ENCODE measurements around the gene EHBP1. TPM values are rescaled to one million over a fixed set of nuclear protein-coding genes. Genes with fewer than 3 reads are reported as not detected.

EHBP1 gene
- total RNA-seq, 2 donors from 2014 or later = 34.6 to 49.8 TPM

- H3K9ac ChIP-seq (ENCODE audit: extremely low read depth, low read length, poor library complexity, severe bottlenecking) = no peak overlapping the region
- no peak for DNase-seq
- H3K36me3 Mint-ChIP-seq (ENCODE audit: low read depth) = peaks cover 17% of the 10 kb centered on the region
- peaks cover 7% of the 10 kb centered on the region for H3K9me3 Mint-ChIP-seq
- no peaks in the 10 kb centered on the region for H3K27me3 Mint-ChIP-seq (ENCODE audit: insufficient read depth)
- no peak overlapping the region for H3K4me3 ChIP-seq (ENCODE audit: low read length)
- H3K27ac ChIP-seq (ENCODE audit: low read depth, low read length) = no peak overlapping the region
- no peaks in the 10 kb centered on the region for H3K36me3 ChIP-seq (ENCODE audit: control insufficient read depth, insufficient read depth, low read length)
- TF ChIP-seq CTCF (conservative IDR thresholded peaks at IDR 0.05) = no peak
- H3K4me1 ChIP-seq (ENCODE audit: control insufficient read depth, insufficient read depth, low read length) = no peaks in the 10 kb centered on the region
- no peak overlapping the region for H3K4me3 Mint-ChIP-seq
- H3K27ac Mint-ChIP-seq = no peak overlapping the region
- H3K27me3 ChIP-seq (ENCODE audit: control insufficient read depth, insufficient read depth, low read length, poor library complexity, severe bottlenecking) = no peaks in the 10 kb centered on the region
- peaks cover 3% of the 10 kb centered on the region for H3K4me1 Mint-ChIP-seq
- peaks cover 6% of the 10 kb centered on the region for H3K9me3 ChIP-seq (ENCODE audit: control insufficient read depth, low read length)
Measured at GRCh38 chr2:62719757-62720156, 14.2 kb downstream of the EHBP1 start.

DNA sequence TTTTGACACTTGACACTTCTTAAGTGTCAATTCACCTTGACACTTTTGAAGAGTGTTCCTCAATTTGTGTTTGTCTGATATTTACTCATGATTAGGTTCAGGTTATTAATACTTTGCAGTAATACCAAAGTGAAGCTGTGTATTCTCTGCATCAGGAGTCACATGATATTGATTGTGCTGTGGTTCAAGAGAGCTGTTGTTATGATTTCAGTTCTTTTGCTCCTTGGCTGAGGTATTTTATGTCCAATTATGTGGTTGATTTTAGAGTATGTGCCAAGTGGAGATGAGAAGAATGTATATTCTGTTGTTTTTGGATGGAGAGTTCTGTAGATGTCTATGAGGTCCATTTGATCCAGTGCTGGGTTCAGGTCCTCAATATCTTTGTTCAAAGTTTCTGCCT, 17.2 kb downstream of the EHBP1 start:
- no peak for TF ChIP-seq CTCF (conservative IDR thresholded peaks at IDR 0.05)
- Mint-ChIP-seq H3K27me3 (ENCODE audit: insufficient read depth) (no peaks in the 10 kb centered on the region), H3K9me3 (peaks cover 7% of the 10 kb centered on the region), H3K4me3 (no peak overlapping the region), H3K27ac (no peak overlapping the region), H3K36me3 (ENCODE audit: low read depth) (peaks cover 5% of the 10 kb centered on the region), H3K4me1 (peaks cover 11% of the 10 kb centered on the region)
- no peak overlapping the region for H3K4me3 ChIP-seq (ENCODE audit: low read length)
- no peaks in the 10 kb centered on the region for H3K4me1 ChIP-seq (ENCODE audit: control insufficient read depth, insufficient read depth, low read length)
- peaks cover 6% of the 10 kb centered on the region for H3K9me3 ChIP-seq (ENCODE audit: control insufficient read depth, low read length)
- no peak overlapping the region for H3K9ac ChIP-seq (ENCODE audit: extremely low read depth, low read length, poor library complexity, severe bottlenecking)
- no peaks in the 10 kb centered on the region for H3K36me3 ChIP-seq (ENCODE audit: control insufficient read depth, insufficient read depth, low read length)
- no peak for DNase-seq
- no peaks in the 10 kb centered on the region for H3K27me3 ChIP-seq (ENCODE audit: control insufficient read depth, insufficient read depth, low read length, poor library complexity, severe bottlenecking)
- H3K27ac ChIP-seq (ENCODE audit: low read depth, low read length) = no peak overlapping the region

DNA sequence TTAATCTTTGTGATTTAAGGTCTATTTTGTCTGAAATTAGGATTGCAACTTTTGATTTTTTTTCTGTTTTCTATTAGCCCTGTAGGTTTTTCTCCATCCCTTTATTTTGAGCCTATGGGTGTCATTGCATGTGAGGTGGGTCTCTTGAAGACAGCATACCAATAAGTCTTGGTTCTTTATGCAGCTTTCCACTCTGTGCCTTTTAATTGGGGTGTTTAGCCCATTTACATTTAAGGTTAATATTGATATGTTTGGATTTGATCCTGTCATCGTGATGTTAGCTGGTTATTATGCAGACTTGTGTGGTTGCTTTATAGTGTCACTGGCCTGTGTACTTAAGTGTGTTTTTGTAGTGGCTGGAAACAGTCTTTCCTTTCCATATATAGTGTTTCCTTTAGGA, 17.7 kb downstream of the EHBP1 start:
- Histone ChIP-seq H3K4me3 (ENCODE audit: low read length) (no peak overlapping the region), H3K9me3 (ENCODE audit: control insufficient read depth, low read length) (peaks cover 6% of the 10 kb centered on the region), H3K9ac (ENCODE audit: extremely low read depth, low read length, poor library complexity, severe bottlenecking) (no peak overlapping the region), H3K27me3 (ENCODE audit: control insufficient read depth, insufficient read depth, low read length, poor library complexity, severe bottlenecking) (no peaks in the 10 kb centered on the region), H3K27ac (ENCODE audit: low read depth, low read length) (no peak overlapping the region), H3K4me1 (ENCODE audit: control insufficient read depth, insufficient read depth, low read length) (no peaks in the 10 kb centered on the region), H3K36me3 (ENCODE audit: control insufficient read depth, insufficient read depth, low read length) (no peaks in the 10 kb centered on the region)
- H3K9me3 Mint-ChIP-seq = peaks cover 7% of the 10 kb centered on the region
- H3K4me1 Mint-ChIP-seq = peaks cover 11% of the 10 kb centered on the region
- peaks cover 5% of the 10 kb centered on the region for H3K36me3 Mint-ChIP-seq (ENCODE audit: low read depth)
- H3K27ac Mint-ChIP-seq = no peak overlapping the region
- DNase-seq = no peak
- WGBS, 2 experiments (ENCODE audit: insufficient coverage in 1 of 2, insufficient read length in 1 of 2) = 95% methylated on average over 1 of the region's 1 CpG; no CpG with 5 or more reads in 1 of the 2 experiments
- H3K4me3 Mint-ChIP-seq = no peak overlapping the region
- no peaks in the 10 kb centered on the region for H3K27me3 Mint-ChIP-seq (ENCODE audit: insufficient read depth)
- no peak for TF ChIP-seq CTCF (conservative IDR thresholded peaks at IDR 0.05)

All from endodermal cell (in vitro differentiated cells).